NOMO-1 (cell line): Measurements from ENCODE around the gene EIF4A3.

Experiments
- DNase-seq, 2 experiments: peaks; one replicate each; lab custom pipeline; 2025; ENCODE audit not compliant: unreplicated experiment in 2 of 2; lab: John Stamatoyannopoulos, UW

The EIF4A3 gene

DNA sequence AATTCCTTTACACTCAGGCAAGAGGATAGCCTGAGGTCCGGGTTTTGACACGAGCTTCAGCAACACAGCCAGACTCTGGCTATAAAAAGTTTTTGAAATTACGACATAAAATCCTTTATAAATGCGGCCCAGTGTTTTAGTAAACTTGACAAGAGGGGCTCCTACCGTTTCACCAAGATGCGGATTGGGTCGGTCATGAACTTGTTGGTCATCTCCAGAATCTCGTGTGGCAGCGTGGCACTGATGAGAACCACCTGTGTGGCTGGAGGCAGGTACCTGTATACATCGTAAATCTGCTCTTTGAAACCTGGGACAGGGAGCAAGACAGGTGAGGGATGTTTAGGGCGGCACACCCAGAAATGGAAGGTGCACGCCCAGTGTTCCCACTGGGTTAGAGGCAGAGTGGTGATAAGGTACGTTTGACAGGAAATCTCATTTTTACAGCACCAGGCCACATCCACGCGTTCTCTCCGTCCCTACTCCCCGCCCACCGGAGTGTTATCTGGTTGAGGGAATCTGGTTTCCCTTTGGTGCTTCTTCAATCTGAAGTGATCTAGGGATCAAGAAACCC is 8.0 kb downstream of the EIF4A3 start:
- no peak for DNase-seq

DNA sequence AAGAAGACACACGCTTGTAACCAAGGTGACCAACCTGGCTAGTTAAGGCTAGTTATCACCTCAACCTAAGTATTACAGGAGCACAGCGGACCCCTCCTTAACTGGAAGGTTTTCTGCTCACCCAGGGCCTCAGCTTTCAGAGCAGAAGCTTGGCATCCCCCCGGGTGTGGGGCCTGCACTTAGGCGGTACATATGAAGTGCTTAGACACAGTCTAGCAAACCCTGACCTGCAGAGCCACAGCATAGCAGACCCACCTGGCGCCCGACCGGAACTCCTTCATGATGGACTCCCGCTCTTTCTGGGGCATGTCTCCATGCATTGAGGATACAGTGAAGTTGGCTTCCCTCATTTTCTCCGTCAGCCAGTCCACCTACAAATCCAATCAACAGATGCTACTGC is 9.8 kb downstream of the EIF4A3 start:
- DNase-seq: no peak

DNA sequence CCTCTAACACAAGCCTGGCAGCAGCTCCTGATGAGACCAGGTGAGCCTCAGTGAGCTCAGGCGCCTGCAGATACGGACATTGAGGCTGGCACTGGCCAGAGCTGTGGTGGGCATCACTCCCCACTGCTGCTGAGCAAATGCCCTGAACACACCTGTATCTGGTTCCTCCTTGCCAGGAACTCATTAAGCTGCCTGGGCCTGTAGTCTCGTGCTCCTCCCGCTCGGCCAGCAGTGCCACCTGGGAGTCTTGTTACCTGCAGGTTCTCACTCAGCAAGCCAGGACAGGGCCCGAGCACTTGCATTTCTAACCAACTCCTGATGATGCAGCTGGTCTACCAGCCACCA is 13.3 kb downstream of the EIF4A3 start:
- no peak for DNase-seq

DNA sequence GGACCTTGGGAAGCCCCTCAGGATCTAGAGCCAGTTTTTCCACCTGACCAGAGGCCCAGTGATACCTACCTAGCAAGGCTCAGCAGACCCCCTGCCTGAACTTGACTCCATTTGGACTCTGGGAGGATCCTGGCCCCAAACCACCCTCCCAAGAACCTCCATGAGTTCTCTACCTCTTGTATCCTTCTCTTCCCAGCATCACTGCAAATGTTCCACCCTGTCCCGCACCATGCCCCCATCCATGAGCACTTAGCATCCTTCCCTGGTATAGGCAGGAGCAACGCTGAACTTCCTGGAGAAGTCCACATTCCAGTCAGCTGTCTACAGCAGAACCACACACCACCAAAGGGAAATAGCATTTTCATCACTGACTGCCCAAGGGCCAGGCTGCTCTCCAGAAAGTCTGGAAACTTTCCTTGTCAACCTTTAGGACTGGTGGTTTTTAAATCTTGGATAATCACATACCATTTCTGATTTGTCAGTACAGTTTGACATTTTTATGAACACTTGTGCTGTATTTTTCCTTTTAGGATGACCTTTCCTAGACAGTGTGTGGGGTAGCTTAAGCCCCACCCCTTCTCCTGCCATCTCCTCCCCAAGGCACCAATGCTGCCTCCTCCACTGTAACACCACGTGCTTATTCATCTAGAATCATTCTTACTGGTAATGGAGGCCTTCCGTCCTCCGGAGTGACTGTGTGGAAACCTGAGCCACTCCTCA is 13.9 kb downstream of the EIF4A3 start:
- DNase-seq: no peak

DNA sequence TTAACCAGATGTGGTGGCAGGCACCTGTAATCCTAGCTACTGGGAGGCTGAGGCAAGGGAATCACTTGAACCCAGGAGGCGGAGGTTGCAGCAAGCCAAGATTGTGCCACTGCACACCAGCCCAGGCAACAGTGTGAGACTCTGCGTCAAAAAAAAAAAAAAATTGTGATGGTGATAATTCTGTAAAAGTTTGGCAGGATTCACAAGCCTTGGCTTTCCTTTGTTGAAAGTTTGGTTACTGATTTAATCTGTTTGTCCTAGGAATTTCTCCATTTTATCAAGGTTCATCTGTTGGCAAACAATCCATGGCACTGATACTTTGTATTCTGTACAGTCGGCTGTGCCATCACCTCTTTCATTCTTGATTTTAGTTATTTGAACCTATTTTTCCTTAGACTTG is 15.9 kb downstream of the EIF4A3 start:
- DNase-seq: no peak

DNA sequence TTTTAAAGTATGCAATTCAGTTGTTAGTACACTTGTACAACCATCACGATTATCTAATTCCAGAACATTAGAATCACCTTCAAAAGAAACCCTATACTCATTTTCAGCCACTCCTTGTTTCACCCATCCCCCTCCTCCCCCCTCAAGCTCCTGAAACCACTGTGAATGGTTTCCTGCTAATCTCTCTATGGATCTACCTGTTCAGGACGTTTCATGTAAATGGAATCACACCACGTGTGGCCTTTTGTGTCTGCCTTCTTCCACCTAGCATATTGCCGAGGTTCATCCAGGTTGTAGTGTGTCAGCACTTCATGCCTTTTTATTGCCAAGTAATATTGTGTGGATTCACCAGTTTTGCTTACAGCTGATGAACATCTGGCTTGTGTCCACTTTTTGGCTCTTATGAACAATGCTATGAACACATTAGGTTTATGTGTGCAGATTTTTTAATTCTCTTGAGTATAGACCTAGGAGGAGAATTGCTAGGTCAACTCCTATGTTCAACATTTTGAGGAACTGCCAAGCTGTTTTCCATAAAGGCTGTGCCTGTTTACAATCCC is 17.8 kb downstream of the EIF4A3 start:
- DNase-seq: no peak

DNA sequence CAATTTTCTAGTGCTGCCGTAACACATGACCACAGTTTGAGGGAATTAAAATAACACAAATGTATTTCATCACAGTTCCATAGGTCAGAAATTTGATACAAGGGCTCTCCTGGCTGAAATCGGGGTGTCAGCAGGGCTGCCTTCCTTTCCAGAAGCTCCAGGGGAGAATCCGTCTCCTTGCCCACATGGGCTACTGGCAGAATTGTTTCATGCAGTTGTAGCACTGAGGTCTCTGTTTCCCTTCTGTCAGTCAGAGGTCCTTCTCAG is 20.5 kb downstream of the EIF4A3 start:
- DNase-seq: no peak

DNA sequence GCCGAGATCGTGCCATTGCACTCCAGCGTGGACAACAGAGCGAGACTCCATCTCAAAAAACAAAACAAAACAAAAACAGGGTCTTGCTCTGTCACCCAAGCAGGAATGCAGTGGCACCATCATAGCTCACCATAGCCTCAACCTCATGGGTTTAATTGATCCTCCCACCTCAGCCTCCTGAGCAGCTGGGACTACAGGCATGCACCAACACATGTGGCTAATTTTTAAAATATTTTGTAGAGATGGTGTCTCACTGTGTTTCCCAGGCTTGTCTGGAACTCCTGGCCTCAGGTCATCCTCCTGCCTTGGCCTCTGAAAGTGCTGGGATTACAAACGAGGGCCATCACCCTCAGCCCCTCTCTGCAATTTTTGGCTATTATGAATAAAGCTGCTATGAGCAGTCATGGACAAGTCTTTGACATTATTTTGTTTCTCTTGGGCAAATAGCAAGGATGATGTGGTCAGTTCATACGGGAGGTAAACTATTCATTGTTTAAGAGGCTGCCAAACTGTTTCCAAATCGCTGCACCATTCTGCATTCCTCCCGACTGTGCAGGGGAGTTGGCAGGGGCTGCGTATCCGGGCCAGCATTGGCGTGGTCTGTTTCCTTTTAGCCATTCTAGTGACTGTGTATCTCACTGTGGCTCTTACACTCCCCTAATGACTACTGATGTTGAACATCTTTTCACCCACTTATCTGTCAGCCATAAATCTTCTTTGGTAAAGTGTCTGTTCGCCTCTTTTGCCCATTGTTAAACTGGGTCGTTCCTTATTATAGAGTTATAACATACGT is 21.1 kb downstream of the EIF4A3 start:
- DNase-seq: no peak

DNA sequence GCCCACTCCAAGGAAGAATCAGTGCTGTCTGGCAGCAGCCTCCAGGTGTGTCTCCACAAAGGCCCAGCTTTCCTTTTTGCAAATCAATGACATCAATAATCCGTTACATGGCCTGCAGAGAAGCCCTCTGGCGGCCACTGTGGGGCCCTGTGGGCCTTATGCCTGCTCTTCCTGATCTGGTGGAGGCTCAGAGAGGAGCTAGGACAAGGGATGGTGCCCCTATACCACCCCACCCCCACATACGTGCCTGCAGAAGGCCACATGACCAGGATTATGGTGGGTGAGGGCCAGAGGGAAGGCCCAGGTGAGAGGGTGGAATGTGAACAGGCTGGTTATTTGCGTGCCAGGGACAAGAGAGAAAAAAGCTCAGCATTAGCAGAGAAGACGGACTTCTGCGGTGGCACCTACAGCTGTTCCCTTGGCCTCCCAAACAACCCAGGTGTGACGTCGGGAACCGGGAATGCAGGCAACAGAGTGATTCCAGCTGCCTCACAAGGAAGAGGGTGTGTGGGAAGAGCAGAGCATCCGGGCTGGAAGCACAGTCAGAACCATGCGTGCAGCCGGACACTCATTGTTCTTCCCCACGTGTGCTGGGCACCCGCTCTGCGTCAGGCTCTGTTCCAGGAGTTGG is 22.5 kb downstream of the EIF4A3 start:
- DNase-seq: no peak

DNA sequence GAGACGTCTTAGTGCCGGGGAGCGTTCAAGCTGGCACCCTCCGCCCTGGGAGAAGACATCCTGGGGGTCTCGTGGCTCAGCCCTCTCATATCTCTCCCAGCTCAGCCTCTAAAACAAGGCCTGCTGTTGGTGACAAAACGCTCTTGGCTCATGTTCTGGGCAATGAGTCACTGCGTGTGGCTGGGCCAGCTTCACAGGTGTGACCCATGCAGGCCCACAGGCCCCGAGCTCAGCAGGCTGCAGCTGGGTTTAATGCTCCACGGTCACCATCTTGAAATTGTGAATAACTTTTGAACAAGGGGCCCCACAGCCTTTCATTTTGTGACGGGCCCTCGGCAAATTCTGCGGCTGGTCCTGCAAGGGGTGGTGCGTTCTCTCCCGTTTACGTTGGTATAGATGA is 23.1 kb downstream of the EIF4A3 start:
- no peak for DNase-seq

DNA sequence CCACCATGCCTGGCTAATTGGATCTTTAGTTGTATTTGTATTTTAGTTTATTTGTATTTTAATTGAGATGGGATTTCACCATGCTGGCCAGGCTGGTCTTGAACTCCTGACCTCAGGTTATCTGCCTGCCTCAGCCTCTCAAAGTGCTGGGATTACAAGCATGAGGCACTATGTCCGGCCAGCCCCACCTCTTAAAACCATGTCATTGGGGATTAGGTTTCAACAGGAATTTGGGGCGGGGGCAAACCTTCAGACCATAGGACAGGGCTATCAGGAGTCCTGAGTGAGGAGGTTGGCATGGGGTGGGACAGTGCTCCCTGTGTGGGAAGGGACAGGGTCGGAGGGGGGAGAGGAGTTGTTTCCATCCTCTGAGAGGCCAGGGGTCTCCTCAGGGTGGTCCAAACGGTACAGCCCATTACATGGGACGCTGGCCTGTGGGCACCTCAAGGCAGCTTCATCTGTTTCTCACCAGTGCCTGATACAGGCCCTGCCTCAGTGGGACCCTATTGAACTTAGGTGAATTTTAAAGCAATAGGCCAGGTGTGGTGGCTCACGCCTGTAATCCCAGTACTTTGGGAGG is 23.9 kb downstream of the EIF4A3 start:
- no peak for DNase-seq

DNA sequence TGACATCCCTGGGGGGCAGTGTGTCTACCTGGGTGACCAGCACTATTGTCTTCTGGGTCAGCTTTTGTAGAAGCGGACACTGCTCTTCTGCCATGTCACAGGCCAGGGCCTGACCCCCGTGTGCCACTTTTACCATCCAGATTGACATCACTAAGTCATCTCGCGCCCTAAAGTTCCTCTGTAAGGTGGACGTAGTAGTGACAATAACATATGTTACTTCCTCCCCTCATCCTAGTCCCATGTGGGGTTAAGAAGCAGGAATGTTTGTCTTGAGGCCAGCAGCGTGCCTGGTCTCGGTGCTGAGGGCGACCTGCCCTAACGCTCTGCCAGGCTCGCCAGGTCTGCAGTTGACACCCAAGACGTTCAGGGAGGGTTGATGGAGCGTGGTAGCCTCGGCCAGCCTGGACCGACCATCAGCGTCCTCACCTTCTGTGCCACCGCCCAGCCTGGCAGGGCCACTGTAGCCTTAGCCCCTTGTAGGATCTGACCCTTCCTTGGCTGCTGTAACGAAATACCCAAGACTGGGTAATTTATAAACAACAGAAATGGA is 24.8 kb downstream of the EIF4A3 start:
- DNase-seq: no peak

DNA sequence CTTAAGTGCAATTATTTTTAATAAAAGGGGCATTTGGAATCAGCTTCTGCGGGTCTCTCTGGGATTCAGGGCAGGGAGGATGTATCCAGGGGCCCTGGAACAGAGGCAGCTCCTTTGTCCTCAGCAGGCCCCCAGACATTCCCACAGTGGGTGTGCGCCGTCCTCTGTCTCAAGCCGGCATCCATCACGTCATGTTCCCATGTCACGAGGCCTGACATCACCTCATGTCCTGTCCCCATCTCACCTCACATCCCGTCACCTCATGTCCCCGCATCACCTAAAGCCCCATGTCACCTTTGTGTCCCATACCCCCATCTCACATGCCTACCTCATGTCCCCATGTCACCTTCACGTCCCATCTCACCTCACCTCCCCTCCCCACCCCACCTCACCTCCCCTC is 27.1 kb downstream of the EIF4A3 start:
- DNase-seq: no peak

DNA sequence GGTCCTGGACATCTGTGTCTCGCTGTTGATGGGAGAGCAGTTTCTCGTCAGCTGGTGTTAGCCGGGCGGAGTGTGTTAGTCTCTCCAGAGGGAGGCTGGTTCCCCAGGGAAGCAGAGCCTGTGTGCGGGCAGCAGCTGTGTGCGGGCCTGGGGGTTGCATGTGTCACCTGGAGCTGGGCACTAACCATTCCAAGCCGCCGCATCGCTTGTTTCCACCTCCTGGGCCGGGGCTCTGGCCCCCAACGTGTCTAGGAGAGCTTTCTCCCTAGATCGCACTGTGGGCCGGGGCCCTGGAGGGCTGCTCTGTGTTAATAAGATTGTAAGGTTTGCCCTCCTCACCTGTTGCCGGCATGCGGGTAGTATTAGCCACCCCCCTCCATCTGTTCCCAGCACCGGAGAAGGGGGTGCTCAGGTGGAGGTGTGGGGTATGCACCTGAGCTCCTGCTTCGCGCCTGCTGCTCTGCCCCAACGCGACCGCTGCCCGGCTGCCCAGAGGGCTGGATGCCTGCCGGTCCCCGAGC is 27.6 kb downstream of the EIF4A3 start:
- DNase-seq: no peak

DNA sequence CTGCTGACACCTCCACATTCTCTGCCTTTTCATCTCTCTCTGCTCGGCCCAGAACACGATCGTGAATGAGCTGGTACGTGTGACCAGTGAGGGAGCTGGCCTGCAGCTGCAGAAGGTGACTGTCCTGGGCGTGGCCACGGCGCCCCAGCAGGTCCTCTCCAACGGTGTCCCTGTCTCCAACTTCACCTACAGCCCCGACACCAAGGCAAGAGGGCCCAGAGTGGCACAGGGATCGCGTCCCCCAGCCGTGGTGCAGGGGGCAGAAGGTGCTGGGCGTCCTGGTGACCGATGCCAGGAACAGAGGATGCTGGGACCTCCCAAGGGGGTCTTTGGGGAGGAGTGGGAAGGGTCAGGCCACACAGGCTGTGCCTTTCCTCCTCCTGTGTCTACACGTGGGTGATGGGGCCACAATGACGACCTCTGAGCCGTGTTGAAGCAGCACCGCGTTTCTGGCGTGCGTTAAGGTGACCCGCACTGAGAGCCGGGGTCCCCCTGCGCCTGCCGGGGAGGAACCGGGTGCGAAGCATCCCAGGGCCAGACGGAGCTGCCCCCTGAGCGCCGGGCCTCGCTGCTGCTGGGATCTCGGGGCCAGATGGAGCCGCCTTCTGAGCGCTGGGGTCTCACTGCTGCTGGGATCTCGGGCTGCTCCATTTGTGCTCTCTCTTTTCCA is 28.2 kb downstream of the EIF4A3 start:
- DNase-seq: no peak

DNA sequence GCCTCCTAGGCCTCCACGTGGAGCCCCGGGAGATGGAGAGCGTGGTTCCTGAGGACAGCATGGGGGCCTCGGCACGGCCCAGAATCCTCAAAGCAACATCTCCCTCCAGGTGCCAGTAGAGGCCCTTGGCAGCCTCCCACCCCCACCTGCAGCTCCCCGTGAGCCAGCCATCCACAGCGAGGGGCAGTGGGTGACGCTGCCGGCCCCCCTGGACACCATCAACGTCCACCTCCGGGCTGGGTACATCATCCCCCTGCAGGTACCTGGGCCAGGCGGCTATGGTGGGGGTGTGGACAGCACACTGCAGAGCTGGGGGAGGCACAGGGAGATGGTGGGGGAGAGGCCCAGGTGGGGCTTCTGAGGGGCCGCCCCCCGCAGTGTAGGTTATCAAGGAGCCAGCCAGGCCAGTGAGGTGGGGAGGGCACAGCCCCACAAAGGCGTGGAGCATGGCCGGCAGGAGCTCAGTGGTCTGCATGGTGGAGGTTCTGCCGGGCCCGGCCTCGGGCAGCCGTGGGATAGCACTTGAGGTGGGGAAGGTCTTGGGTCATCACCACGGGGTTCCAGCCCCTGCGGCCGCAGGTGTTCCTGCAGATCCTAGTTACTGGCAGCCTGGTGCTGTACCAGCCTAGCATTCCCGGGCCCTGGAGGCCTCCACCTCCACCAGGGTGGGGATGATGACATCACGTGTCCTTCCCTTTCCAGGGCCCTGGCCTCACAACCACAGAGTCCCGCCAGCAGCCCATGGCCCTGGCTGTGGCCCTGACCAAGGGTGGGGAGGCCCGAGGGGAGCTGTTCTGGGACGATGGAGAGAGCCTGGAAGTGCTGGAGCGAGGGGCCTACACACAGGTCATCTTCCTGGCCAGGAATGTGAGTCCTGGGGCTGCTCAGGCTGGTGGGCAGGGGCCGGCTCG is 29.2 kb downstream of the EIF4A3 start:
- DNase-seq: no peak

DNA sequence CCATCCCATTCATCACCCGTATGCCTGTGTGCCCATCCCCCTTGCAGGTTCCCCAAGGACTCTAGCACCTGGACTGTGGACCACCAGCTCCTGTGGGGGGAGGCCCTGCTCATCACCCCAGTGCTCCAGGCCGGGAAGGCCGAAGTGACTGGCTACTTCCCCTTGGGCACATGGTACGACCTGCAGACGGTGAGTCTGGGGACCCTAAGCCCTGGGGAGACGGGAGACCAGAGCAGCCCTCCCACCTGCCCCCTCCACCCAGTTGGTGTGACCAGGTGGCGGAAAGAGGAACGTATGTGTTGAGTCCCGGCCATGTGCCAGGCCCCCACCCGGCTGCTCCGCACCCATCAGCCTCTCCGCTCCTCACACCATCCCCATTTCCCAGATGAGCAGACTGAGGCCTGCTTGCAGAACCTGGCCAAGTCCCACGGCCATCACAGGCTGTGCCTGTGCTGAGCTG is 30.0 kb downstream of the EIF4A3 start:
- no peak for DNase-seq

DNA sequence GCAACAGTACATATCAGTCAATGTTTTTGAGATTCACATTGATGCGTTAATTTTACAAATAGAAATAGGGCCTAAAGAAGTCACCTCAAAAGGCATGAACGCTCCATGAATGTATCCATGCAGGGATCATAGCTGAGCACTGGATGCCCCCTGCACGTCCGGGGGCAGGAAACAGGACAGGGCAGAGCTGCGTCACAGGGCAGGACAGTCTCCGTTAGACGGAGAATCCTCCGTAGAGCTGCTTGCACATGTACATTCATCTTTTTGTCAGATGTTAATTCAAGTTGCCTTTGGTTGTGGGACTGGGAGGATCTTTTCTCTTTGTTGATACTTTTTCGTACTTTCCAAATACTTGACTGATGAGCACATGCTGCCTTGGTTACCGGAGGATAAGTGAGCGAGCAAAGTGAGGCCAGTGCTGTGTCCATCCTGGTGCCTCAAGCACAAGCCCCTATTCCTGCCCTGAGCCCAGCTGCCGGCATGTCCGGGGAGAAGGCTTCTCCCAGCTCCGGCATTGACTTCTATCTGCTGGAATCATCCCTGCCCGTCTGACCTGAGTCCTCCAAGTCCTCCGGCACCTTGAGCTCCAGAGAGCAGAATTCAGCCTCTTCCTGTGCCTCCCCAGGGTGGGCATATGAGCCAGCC is 30.5 kb downstream of the EIF4A3 start:
- no peak for DNase-seq

DNA sequence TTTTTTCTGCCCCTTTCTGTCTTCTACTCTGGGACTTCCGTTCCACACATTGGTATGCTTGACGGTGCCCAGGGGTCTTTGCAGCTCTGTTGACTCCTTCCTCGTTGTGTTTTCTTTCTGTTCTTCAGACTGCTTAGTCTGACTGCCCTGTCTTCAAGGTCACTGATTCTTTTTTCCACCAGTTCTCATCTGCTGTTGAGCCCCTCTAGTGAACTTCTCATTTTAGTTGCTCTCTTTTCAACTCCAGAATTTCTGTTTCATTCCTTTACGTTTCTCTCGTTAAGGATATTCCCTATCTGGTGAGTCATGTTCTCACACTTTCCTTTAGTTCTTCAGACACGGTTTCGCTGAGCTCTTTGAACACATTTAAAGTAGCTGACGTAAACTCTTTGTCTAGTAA is 31.8 kb downstream of the EIF4A3 start:
- no peak for DNase-seq
